Heart right ventricle (tissue), 16 donors: Measurements from ENCODE around the gene KCNH8. TPM values are rescaled to one million over a fixed set of nuclear protein-coding genes. Genes with fewer than 3 reads are reported as not detected.
A peak's percentile ranks its signal among the peaks of the same experiment; 100 is the strongest.

Experiments used
- ATAC-seq, 8 donors: fragments of 200-7000 bp; cut with Tn5 transposase; one replicate each; pipeline ENCODE4 v1.9.1; 2020; ENCODE audit warnings: mild to moderate bottlenecking in 8 of 8, moderate library complexity in 8 of 8, moderate number of reproducible peaks in 1 of 8
- DNase-seq, 2 donors: peaks; one replicate each; pipeline ENCODE4 v3.0.0-alpha.2; 2020
- H3K27ac ChIP-seq, 10 donors: fragments of 200-600 bp; sonication (generic) in 2 of 10; one replicate each; pipeline versions ENCODE4 v1.5.0 to v1.8.0; 2020 to 2022; ENCODE audit warnings: mild to moderate bottlenecking in 3 of 10
- H3K27me3 ChIP-seq, 7 donors: fragments of 200-600 bp; one replicate each; pipeline ENCODE4 v1.8.0; 2021 to 2022; ENCODE audit warnings: mild to moderate bottlenecking in 2 of 7
- H3K36me3 ChIP-seq, 9 donors: fragments of 200-600 bp; sonication (generic) in 1 of 9; one replicate each; pipeline versions ENCODE4 v1.5.0 to v1.8.0; 2020 to 2022; ENCODE audit warnings: mild to moderate bottlenecking in 2 of 9
- H3K4me1 ChIP-seq, 9 donors: fragments of 200-600 bp; sonication (generic) in 1 of 9; one replicate each; pipeline versions ENCODE4 v1.5.0 to v1.8.0; 2020 to 2022; ENCODE audit warnings: mild to moderate bottlenecking in 4 of 9
- H3K4me3 ChIP-seq, 10 donors: fragments of 200-600 bp; sonication (generic) in 2 of 10; one replicate each; pipeline versions ENCODE4 v1.5.0 to v1.8.0; 2020 to 2022; ENCODE audit warnings: mild to moderate bottlenecking in 7 of 10, moderate library complexity in 2 of 10
- H3K9me3 ChIP-seq, 11 donors: fragments of 200-600 bp in 10 of 11; sonication (generic) in 2 of 11; one replicate each; pipeline versions ENCODE4 v1.5.0 to v1.8.0; 2013 to 2022; ENCODE audit warnings: mild to moderate bottlenecking in 2 of 11, control low read depth in 1 of 11, moderate library complexity in 1 of 11
- WGBS, 2 donors: extraction: QIAGEN DNeasy Blood & Tissue Kit; methylation state at CpG; one replicate each; pipeline ENCODE4 v1.1.7; 2013; ENCODE audit warnings: inconsistent platforms in 1 of 2; 5-methylcytosine and 5-hydroxymethylcytosine counted together
- intact Hi-C, 10 donors: fragments of 100-400 bp; cut with DNase I; formaldehyde crosslinking; loops; one replicate each; pipeline versions ENCODE4 v1.11.1 to v1.14.2; 2022
- polyA plus RNA-seq, 2 donors: library from polyadenylated mRNA; stranded (reverse); fragments of 200-250 nt; gene quantifications; one replicate each; pipeline ENCODE4 v1.2.3, GENCODE V29; 2013
- total RNA-seq, 10 donors: library from RNA; stranded (reverse); fragmentation: NEBNext Ultra II Directional in 3 of 10; extraction: Animal tissue kit (Norgen Biotek cat#: 25700) in 3 of 10; gene quantifications; one replicate each; pipeline versions ENCODE4 v1.2.1 to v1.2.4, GENCODE V29; 2021 to 2023
- TF ChIP-seq, protein P1 (sequence below), 9 donors: fragments of 200-600 bp; sonication (generic) in 2 of 9; IDR thresholded peaks; one replicate each; pipeline versions ENCODE4 v1.5.0 to v1.8.0; 2021 to 2022; ENCODE audit warnings: antibody characterized with exemption in 9 of 9, mild to moderate bottlenecking in 5 of 9, moderate library complexity in 1 of 9
- donor health status: Arrhythmogenic right ventricular cardiomyopathy.
- donor health status: ischemic (EF 13 %, LVEDD 7.1; RV severe dilation, severe dysfunction).
- donor health status: healthy with polysubstance abuse.
- donor health status: DM: no; HTN: yes; CAD: no.
- donor health status: DM: no; HTN: no; CAD: no.
- donor health status: ischemic (EF 25% LVEDD 6.9; RV normal size, moderate dysfunction).
- donor health status: ischemic (EF 25% LVEDD 5.7; RV mildly dilated, moderate dysfunction).
- donor health status: healthy.
- donor health status: DM: yes; HTN: yes; CAD: no.
- donor health status: Ischemic cardiomyopathy.
- donor health status: ischemic (EF 35%, LVEDD 5.7; RV mildly dilated, moderate dysfunction).
- donor health status: nonischemic (EF 11% LVEDD 7.7; RV severe dilation, severe dysfunction).
- donor health status: DM: yes; HTN: yes; CAD: no.
- donor health status: PGD.
- donor health status: ischemic (EF 29% LVEDD 5.4; RV normal size, mild dysfunction).
- donor health status: nonischemic (EF 23%, LVEDD 6.1; RV moderate dilation, normal function).

KCNH8 gene
- total and polyA plus RNA-seq, 12 donors = 0.03 to 0.50 (median 0.10) TPM; not detected in 3

DNA sequence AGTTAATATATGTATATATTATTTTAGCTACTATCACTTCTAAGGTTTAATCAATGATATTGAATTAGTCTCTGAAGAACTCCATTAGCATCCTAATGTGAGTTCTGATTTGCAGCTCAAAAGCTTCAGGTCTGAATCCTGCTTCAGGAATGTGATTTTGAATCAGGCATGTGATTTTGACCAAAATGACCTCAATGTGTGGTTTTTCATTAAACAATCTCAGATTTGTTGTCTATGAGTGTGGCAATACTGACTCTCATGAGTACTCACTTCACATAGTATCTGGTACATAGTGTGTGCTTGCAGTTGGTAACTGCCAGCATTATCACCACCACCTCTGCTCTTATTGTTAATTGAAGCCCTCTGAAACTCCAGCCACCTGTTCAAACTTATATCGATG, 251.0 kb downstream of the KCNH8 start:
- ATAC-seq (no peak), DNase-seq (no peak)
- intact Hi-C loops = no loop called here
- H3K4me1 ChIP-seq = peaks cover 0 to 3% (median 0%) of the 10 kb centered on the region in 9 donors
- no peak overlapping the region for H3K27ac ChIP-seq
- TF ChIP-seq, protein P1, sequence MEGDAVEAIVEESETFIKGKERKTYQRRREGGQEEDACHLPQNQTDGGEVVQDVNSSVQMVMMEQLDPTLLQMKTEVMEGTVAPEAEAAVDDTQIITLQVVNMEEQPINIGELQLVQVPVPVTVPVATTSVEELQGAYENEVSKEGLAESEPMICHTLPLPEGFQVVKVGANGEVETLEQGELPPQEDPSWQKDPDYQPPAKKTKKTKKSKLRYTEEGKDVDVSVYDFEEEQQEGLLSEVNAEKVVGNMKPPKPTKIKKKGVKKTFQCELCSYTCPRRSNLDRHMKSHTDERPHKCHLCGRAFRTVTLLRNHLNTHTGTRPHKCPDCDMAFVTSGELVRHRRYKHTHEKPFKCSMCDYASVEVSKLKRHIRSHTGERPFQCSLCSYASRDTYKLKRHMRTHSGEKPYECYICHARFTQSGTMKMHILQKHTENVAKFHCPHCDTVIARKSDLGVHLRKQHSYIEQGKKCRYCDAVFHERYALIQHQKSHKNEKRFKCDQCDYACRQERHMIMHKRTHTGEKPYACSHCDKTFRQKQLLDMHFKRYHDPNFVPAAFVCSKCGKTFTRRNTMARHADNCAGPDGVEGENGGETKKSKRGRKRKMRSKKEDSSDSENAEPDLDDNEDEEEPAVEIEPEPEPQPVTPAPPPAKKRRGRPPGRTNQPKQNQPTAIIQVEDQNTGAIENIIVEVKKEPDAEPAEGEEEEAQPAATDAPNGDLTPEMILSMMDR (IDR thresholded peaks at IDR 0.05) = no peak
- no peaks in the 10 kb centered on the region for H3K27me3 ChIP-seq
- 87 to 89% methylated on average over 1 of the region's 1 CpG for WGBS, 2 donors
- no peak overlapping the region for H3K4me3 ChIP-seq
- H3K9me3 ChIP-seq = no peaks in the 10 kb centered on the region
- no peaks in the 10 kb centered on the region for H3K36me3 ChIP-seq

DNA sequence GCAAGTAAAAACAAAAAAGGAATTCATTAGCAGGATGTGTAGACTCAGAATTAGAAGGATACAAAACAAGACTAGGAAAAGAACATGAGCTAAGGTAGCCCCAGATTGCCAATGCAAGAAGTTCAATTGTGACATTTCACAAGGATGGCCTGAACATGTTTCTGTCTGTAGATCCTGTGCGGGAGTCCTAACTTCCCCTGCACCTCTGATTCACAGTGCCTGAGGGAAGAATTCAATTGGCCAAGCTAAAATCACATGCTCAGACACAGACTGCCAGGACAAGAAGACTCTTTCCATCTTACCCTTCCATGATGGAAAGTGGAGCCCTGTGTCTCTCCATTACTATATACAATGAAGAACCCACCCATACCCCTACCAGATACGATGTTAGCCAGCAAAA, 251.5 kb downstream of the KCNH8 start:
- H3K4me1 ChIP-seq = peaks cover 0 to 3% (median 0%) of the 10 kb centered on the region in 9 donors
- ATAC-seq (no peak), DNase-seq (no peak)
- TF ChIP-seq, protein P1 (IDR thresholded peaks at IDR 0.05) = no peak
- intact Hi-C loops = no loop called here
- WGBS, 2 donors = 79 to 100% methylated on average over 2 of the region's 2 CpGs
- H3K36me3 ChIP-seq = no peaks in the 10 kb centered on the region
- no peaks in the 10 kb centered on the region for H3K27me3 ChIP-seq
- H3K9me3 ChIP-seq = no peaks in the 10 kb centered on the region
- H3K4me3 ChIP-seq = no peak overlapping the region
- no peak overlapping the region for H3K27ac ChIP-seq

DNA sequence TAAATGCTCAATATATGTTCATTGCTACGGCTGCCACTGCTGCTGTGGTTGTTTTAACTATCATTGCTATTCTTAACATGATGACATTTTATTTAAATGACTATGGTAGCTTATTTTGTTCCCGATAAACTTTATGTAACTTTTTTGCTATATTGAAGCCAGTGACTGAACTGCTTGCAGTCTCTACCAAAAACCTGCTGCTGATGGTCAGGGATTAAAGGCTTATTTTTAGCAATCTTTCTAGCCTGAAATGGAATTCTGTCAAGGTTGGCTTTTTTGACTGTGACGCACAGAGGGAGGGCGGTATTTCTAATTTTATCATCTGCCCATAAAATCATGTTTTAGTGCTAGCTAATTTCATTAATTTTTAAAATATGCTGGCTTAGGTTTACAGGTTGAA, 271.8 kb downstream of the KCNH8 start:
- WGBS, 2 donors = 82 to 86% methylated on average over 4 of the region's 4 CpGs
- no peak overlapping the region for H3K27ac ChIP-seq
- no peaks in the 10 kb centered on the region for H3K27me3 ChIP-seq
- no peak for ATAC-seq
- TF ChIP-seq, protein P1 (IDR thresholded peaks at IDR 0.05) = no peak
- no peaks in the 10 kb centered on the region for H3K36me3 ChIP-seq
- H3K4me3 ChIP-seq = no peak overlapping the region
- intact Hi-C loops = no loop called here
- no peak for DNase-seq
- no peaks in the 10 kb centered on the region for H3K9me3 ChIP-seq
- H3K4me1 ChIP-seq = no peaks in the 10 kb centered on the region

DNA sequence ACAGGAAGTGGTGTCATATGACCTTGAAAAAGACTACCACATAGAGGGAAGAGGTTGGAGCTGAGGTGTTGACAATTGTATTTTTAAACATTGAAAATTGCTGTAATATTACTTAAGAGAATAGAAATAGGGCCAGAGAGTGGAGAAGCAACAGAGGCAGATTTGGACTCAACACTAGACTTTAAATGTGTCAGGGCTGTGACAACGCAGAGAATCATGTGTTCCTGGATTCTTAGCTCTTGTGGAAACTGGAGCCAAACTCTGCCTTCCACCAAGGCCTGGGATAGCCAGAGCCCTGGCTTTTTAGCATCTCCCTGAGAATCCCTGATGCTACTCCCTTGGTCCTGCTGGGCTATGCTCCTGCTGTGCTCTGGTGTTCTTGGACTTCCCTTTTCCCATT, 277.5 kb downstream of the KCNH8 start:
- H3K27ac ChIP-seq = peak overlapping the region in 3 of 10 donors; percentile 15 to 49 (median 39)
- H3K9me3 ChIP-seq = peaks cover 0 to 1% (median 0%) of the 10 kb centered on the region in 11 donors
- WGBS, 2 donors = 69 to 80% methylated on average over 1 of the region's 1 CpG
- peaks cover 0 to 15% (median 0%) of the 10 kb centered on the region in 9 donors for H3K4me1 ChIP-seq
- ATAC-seq = peak in 5 of 8 donors; percentile 22 to 62 (median 39)
- no peaks in the 10 kb centered on the region for H3K27me3 ChIP-seq
- DNase-seq = no peak
- intact Hi-C loops = no loop called here
- no peak overlapping the region for H3K4me3 ChIP-seq
- no peaks in the 10 kb centered on the region for H3K36me3 ChIP-seq
- TF ChIP-seq, protein P1 (IDR thresholded peaks at IDR 0.05) = no peak
